GM23338 (cell line): ENCODE measurements around the gene DHRS7B.

Source experiments
- CREB1 ChIP-seq: fragments of 250-450 bp; sonication (Bioruptor Pico); IDR thresholded peaks from 2 replicates; pipeline ENCODE4 v1.5.0; 2020; ENCODE audit warnings: low read depth, mild to moderate bottlenecking, moderate library complexity
- EZH2 ChIP-seq: fragments of 200-600 bp; sonication (generic); IDR thresholded peaks from one replicate; pipeline ENCODE4 v1.8.0; 2017; ENCODE audit warnings: antibody characterized with exemption, mild to moderate bottlenecking, low read depth; ENCODE audit not compliant: unreplicated experiment
- EZH2phosphoT487 ChIP-seq: fragments of 200-600 bp; sonication (generic); IDR thresholded peaks from one replicate; pipeline ENCODE4 v1.8.1; 2018; ENCODE audit warnings: antibody characterized with exemption; ENCODE audit not compliant: unreplicated experiment
- JUNB ChIP-seq: IDR thresholded peaks from one replicate; pipeline ENCODE4 v1.6.1; 2016; ENCODE audit warnings: antibody characterized with exemption; ENCODE audit not compliant: unreplicated experiment
- POLR2AphosphoS5 ChIP-seq: IDR thresholded peaks from 2 replicates; pipeline ENCODE4 v1.6.1; 2016; ENCODE audit warnings: antibody characterized with exemption, low read depth
- STAT1 ChIP-seq: IDR thresholded peaks from one replicate; pipeline ENCODE4 v1.6.1; 2016; ENCODE audit warnings: antibody characterized with exemption; ENCODE audit not compliant: unreplicated experiment
- ZNF114 ChIP-seq: fragments of 250-450 bp; sonication (Bioruptor Pico); IDR thresholded peaks from 2 replicates; pipeline ENCODE4 v1.5.0; 2020; ENCODE audit warnings: mild to moderate bottlenecking, moderate library complexity
- ZNF331 ChIP-seq: fragments of 250-450 bp; sonication (Bioruptor Pico); IDR thresholded peaks from 2 replicates; pipeline ENCODE4 v1.5.0; 2020; ENCODE audit warnings: low read depth, mild to moderate bottlenecking, moderate library complexity
- TF ChIP-seq, protein P1 (sequence below), 2 experiments: fragments of 200-600 bp in 1 of 2; sonication (generic) in 1 of 2; conservative IDR thresholded peaks; 2 replicates each; pipeline versions ENCODE4 v1.5.1 to v1.6.1; 2016 to 2017; ENCODE audit warnings: antibody characterized with exemption in 2 of 2, low read depth in 2 of 2, mild to moderate bottlenecking in 2 of 2, moderate library complexity in 1 of 2
- TF ChIP-seq, protein P2 (sequence below): IDR thresholded peaks from one replicate; pipeline ENCODE4 v1.6.1; 2018; ENCODE audit warnings: antibody characterized with exemption; ENCODE audit not compliant: unreplicated experiment
- TF ChIP-seq, protein P3 (sequence below): IDR thresholded peaks from 2 replicates; pipeline ENCODE4 v1.6.1; 2016; ENCODE audit warnings: antibody characterized with exemption

DNA sequence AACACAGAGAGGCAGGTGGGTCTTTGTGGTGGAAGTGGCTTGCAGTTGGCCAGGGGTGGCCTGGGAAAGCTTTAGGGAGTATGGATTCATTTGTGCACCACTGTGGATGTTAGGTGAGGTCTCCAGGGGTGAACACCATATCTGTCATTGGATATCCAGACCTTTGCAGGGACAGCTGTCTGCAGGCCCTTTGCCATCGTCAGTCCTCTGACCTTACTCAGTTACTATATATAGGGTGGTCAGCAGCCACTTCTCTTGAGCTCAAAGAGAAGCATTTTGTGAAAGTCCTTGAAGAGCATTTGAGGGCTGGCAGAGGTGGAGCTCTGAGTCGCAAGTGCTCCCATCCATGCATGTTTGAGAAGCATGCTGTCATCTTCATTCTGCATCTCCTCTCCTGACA lies 46.8 kb downstream of the DHRS7B start:
- TF ChIP-seq EZH2phosphoT487 (no peak), POLR2AphosphoS5 (no peak), EZH2 (no peak), CREB1 (no peak), STAT1 (no peak), ZNF114 (no peak), JUNB (no peak), ZNF331 (CRISPR knock-in tag) (no peak)
- TF ChIP-seq, protein P1, sequence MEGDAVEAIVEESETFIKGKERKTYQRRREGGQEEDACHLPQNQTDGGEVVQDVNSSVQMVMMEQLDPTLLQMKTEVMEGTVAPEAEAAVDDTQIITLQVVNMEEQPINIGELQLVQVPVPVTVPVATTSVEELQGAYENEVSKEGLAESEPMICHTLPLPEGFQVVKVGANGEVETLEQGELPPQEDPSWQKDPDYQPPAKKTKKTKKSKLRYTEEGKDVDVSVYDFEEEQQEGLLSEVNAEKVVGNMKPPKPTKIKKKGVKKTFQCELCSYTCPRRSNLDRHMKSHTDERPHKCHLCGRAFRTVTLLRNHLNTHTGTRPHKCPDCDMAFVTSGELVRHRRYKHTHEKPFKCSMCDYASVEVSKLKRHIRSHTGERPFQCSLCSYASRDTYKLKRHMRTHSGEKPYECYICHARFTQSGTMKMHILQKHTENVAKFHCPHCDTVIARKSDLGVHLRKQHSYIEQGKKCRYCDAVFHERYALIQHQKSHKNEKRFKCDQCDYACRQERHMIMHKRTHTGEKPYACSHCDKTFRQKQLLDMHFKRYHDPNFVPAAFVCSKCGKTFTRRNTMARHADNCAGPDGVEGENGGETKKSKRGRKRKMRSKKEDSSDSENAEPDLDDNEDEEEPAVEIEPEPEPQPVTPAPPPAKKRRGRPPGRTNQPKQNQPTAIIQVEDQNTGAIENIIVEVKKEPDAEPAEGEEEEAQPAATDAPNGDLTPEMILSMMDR (conservative IDR thresholded peaks at IDR 0.05; ENCODE audit: low read depth in 2 of 2), result no peak
- TF ChIP-seq, protein P2, sequence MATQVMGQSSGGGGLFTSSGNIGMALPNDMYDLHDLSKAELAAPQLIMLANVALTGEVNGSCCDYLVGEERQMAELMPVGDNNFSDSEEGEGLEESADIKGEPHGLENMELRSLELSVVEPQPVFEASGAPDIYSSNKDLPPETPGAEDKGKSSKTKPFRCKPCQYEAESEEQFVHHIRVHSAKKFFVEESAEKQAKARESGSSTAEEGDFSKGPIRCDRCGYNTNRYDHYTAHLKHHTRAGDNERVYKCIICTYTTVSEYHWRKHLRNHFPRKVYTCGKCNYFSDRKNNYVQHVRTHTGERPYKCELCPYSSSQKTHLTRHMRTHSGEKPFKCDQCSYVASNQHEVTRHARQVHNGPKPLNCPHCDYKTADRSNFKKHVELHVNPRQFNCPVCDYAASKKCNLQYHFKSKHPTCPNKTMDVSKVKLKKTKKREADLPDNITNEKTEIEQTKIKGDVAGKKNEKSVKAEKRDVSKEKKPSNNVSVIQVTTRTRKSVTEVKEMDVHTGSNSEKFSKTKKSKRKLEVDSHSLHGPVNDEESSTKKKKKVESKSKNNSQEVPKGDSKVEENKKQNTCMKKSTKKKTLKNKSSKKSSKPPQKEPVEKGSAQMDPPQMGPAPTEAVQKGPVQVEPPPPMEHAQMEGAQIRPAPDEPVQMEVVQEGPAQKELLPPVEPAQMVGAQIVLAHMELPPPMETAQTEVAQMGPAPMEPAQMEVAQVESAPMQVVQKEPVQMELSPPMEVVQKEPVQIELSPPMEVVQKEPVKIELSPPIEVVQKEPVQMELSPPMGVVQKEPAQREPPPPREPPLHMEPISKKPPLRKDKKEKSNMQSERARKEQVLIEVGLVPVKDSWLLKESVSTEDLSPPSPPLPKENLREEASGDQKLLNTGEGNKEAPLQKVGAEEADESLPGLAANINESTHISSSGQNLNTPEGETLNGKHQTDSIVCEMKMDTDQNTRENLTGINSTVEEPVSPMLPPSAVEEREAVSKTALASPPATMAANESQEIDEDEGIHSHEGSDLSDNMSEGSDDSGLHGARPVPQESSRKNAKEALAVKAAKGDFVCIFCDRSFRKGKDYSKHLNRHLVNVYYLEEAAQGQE, result no peak
- TF ChIP-seq, protein P3, sequence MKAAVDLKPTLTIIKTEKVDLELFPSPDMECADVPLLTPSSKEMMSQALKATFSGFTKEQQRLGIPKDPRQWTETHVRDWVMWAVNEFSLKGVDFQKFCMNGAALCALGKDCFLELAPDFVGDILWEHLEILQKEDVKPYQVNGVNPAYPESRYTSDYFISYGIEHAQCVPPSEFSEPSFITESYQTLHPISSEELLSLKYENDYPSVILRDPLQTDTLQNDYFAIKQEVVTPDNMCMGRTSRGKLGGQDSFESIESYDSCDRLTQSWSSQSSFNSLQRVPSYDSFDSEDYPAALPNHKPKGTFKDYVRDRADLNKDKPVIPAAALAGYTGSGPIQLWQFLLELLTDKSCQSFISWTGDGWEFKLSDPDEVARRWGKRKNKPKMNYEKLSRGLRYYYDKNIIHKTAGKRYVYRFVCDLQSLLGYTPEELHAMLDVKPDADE, result no peak
